ENCODE measurements around the gene TES. TPM values are rescaled to one million over a fixed set of nuclear protein-coding genes. Genes with fewer than 3 reads are reported as not detected.
A peak's percentile ranks its signal among the peaks of the same experiment; 100 is the strongest.

The TES gene
- total and polyA plus RNA-seq, 9 of the 15 experiments (the other 6 are each of a cell fraction or from before 2014, with no cell fraction given): 20.7 to 61.6 (median 53.8) TPM

DNA sequence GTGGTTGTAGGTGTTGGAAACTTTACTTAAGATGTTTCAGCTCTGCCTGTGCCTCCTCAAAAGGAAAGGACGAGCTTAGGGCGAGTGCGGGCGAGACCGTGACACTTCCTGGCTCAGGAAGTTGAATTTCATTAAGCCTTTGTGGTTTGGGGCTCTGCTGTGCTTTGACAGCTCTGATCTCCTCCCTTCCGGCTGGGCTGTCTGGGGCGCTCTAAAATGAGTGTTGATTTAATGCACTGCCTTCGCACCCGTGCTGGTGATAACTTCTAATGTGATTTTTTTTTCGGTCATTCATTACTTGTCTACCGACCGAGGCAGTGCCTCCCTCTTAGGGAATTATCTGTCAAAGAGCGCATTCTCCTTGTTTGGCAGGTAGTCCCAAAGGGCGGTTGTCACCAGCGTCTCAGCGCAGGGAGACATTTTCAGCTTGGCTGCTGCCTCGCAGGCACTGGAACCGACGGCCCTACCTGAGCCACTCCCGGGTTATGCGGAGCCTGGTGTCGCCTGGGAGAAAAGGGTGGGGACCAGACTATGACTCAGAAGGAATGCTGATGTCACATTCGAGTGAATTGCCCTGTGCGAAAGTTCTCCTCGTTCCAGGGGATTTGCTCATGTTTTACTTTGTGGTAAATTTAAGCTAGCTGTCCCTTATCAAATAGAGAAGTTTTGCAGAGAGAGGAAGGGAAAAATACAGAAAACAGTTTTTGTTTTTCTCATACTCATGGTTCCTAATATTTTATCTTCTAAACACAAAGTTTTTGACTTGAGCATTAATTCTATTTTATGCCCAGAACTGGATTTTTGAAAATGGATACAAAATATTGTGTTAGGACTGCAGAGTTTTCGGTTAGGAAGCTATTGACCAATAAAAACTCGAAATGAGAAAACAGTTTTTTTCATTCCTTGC lies 920 bp downstream of the TES start (continued):
- TF ChIP-seq NUFIP1 (IDR thresholded peaks at IDR 0.05; ENCODE audit: partially characterized antibody): no peak
- TF ChIP-seq GTF2E2 (tag; IDR thresholded peaks at IDR 0.05): peak; percentile 79
- no peak for TF ChIP-seq HDGF (IDR thresholded peaks at IDR 0.05)
- TF ChIP-seq, protein P1, sequence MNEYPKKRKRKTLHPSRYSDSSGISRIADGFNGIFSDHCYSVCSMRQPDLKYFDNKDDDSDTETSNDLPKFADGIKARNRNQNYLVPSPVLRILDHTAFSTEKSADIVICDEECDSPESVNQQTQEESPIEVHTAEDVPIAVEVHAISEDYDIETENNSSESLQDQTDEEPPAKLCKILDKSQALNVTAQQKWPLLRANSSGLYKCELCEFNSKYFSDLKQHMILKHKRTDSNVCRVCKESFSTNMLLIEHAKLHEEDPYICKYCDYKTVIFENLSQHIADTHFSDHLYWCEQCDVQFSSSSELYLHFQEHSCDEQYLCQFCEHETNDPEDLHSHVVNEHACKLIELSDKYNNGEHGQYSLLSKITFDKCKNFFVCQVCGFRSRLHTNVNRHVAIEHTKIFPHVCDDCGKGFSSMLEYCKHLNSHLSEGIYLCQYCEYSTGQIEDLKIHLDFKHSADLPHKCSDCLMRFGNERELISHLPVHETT (CRISPR knock-in tag; conservative IDR thresholded peaks at IDR 0.05 in 1 of 2, IDR thresholded peaks at IDR 0.05 in 1 of 2): peak in 1 of 2 experiments; percentile 69; a peak in 2 of 4 replicates
- peak; percentile 96 for TF ChIP-seq FOSL1 (tag; conservative IDR thresholded peaks at IDR 0.05)
- no peak for TF ChIP-seq COPS2 (conservative IDR thresholded peaks at IDR 0.05)
- 0 out of 2 replicates have a peak, but pooled peaks have one; percentile 32 for TF ChIP-seq TAF7 (tag; IDR thresholded peaks at IDR 0.05)
- 0 out of 2 replicates have a peak, but pooled peaks have one; percentile 1 for TF ChIP-seq THRAP3 (IDR thresholded peaks at IDR 0.05; ENCODE audit: borderline replicate concordance)
- 0 out of 2 replicates have a peak, but pooled peaks have one; percentile 82 for TF ChIP-seq KLF6 (CRISPR knock-in tag; IDR thresholded peaks at IDR 0.05; ENCODE audit: borderline replicate concordance)
- TF ChIP-seq MECOM (CRISPR knock-in tag; IDR thresholded peaks at IDR 0.05): peak; percentile 63; the same call in 1 of the 2 replicates
- TF ChIP-seq NRF1 (conservative IDR thresholded peaks at IDR 0.05 in 1 of 2, IDR thresholded peaks at IDR 0.05 in 1 of 2): peak; percentile 51 to 62
- TF ChIP-seq PCBP1 (IDR thresholded peaks at IDR 0.05; ENCODE audit: low read depth, low read length, poor library complexity, severe bottlenecking): no peak
- TF ChIP-seq, protein P2, sequence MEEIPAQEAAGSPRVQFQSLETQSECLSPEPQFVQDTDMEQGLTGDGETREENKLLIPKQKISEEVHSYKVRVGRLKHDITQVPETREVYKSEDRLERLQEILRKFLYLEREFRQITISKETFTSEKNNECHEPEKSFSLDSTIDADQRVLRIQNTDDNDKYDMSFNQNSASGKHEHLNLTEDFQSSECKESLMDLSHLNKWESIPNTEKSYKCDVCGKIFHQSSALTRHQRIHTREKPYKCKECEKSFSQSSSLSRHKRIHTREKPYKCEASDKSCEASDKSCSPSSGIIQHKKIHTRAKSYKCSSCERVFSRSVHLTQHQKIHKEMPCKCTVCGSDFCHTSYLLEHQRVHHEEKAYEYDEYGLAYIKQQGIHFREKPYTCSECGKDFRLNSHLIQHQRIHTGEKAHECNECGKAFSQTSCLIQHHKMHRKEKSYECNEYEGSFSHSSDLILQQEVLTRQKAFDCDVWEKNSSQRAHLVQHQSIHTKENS (CRISPR knock-in tag; IDR thresholded peaks at IDR 0.05): no peak
- peak; percentile 48 for TF ChIP-seq HDAC3 (IDR thresholded peaks at IDR 0.05; ENCODE audit: borderline replicate concordance, partially characterized antibody)
- no peak; a peak in 1 of 4 replicates for TF ChIP-seq NONO (IDR thresholded peaks at IDR 0.05; ENCODE audit: low read depth in 2 of 2, low read length in 1 of 2)
- peak; percentile 96 for TF ChIP-seq CEBPG (CRISPR knock-in tag; IDR thresholded peaks at IDR 0.05)
- peak; percentile 72 to 80 for TF ChIP-seq CEBPG (tag; conservative IDR thresholded peaks at IDR 0.05 in 1 of 2, IDR thresholded peaks at IDR 0.05 in 1 of 2)
- TF ChIP-seq, protein P3, sequence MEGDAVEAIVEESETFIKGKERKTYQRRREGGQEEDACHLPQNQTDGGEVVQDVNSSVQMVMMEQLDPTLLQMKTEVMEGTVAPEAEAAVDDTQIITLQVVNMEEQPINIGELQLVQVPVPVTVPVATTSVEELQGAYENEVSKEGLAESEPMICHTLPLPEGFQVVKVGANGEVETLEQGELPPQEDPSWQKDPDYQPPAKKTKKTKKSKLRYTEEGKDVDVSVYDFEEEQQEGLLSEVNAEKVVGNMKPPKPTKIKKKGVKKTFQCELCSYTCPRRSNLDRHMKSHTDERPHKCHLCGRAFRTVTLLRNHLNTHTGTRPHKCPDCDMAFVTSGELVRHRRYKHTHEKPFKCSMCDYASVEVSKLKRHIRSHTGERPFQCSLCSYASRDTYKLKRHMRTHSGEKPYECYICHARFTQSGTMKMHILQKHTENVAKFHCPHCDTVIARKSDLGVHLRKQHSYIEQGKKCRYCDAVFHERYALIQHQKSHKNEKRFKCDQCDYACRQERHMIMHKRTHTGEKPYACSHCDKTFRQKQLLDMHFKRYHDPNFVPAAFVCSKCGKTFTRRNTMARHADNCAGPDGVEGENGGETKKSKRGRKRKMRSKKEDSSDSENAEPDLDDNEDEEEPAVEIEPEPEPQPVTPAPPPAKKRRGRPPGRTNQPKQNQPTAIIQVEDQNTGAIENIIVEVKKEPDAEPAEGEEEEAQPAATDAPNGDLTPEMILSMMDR (IDR thresholded peaks at IDR 0.05 in 2 of 3, conservative IDR thresholded peaks at IDR 0.05 in 1 of 3; ENCODE audit: insufficient read depth in 2 of 3, low read depth in 1 of 3, low read length in 3 of 3): no peak

Data from K562 (cell line).